T-helper 2 cell treated with Interferon-gamma antibody and Interleukin-4, amounts not matched to agents 5 μg/mL and 100 μg/mL, for 36 hours (primary cell): ENCODE measurements around the gene RNF212B.
"Not testable (repeated sequence)": the region's sequence is repeated elsewhere in the genome, so short reads cannot be mapped to it uniquely, and the experiment has no call there.

Experiments used
- DNase-seq: peaks from one replicate; pipeline ENCODE4 v3.0.0; 2021; ENCODE audit warnings: low spot score
- H3K27ac Mint-ChIP-seq: one replicate; pipeline ENCODE4 v1.8.0; 2021; ENCODE audit warnings: mild to moderate bottlenecking, mixed read lengths
- H3K27me3 Mint-ChIP-seq: one replicate; pipeline ENCODE4 v1.8.0; 2021; ENCODE audit warnings: low read depth, mixed read lengths
- H3K36me3 Mint-ChIP-seq: one replicate; pipeline ENCODE4 v1.8.0; 2021; ENCODE audit warnings: low read depth, mixed read lengths
- H3K4me1 Mint-ChIP-seq: one replicate; pipeline ENCODE4 v1.8.0; 2021; ENCODE audit warnings: low read depth, mixed read lengths
- H3K4me3 Mint-ChIP-seq: one replicate; pipeline ENCODE4 v1.8.0; 2022; ENCODE audit warnings: mild to moderate bottlenecking, moderate library complexity, mixed read lengths
- H3K9me3 Mint-ChIP-seq: one replicate; pipeline ENCODE4 v1.8.0; 2021; ENCODE audit warnings: mixed read lengths

The RNF212B gene

GRCh38 chr14:23224958-23225357 lies 12.8 kb upstream of the RNF212B start:
- not testable (repeated sequence) for H3K36me3 Mint-ChIP-seq, H3K27ac Mint-ChIP-seq, DNase-seq, H3K4me1 Mint-ChIP-seq, H3K9me3 Mint-ChIP-seq, H3K4me3 Mint-ChIP-seq
- H3K27me3 Mint-ChIP-seq: peaks cover 30% of the 10 kb centered on the region

DNA sequence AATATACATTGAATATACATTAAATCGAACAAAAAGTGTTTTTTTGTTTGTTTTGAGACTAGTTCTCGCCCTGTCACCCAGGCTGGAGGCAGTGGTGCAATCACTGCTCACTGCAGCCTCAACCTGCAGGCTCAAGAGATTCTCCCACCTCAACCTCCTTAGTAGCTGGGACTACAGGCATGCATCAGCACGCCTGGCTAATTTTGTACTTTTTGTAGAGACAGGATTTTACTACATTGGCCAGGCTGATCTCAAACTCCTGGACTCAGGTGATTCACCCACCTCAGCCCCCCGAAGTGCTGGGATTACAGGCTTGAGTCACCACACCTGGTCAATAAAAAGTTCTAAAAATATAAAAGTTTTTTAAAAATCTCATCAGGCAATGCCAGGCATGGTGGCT lies 10.2 kb upstream of the RNF212B start:
- Mint-ChIP-seq H3K4me3 (no peak overlapping the region), H3K27me3 (peaks cover 14% of the 10 kb centered on the region), H3K36me3 (no peaks in the 10 kb centered on the region), H3K9me3 (no peaks in the 10 kb centered on the region), H3K4me1 (peaks cover 1% of the 10 kb centered on the region), H3K27ac (no peak overlapping the region)
- DNase-seq: no peak

DNA sequence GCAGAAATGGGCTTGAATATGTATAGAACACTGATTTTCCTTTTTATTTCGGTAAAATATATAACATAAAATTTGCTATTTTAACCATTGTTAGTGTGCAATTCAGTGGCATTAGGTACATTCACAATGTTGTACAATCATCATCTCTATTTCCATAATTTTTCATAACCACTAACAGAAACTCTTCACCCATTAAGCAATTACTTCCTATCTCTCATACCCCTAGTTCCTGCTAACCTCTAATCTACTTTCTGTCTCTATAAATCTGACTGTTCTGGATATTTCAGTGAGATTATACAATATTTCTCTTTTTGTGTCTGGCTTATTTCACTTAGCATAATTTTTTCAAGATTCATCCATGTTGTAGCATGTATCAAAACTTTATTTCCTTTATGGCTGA lies 8.9 kb upstream of the RNF212B start:
- H3K27ac Mint-ChIP-seq: no peak overlapping the region
- no peak overlapping the region for H3K4me3 Mint-ChIP-seq

GRCh38 chr14:23232241-23232808 lies 5.4 kb upstream of the RNF212B start:
- H3K4me1 Mint-ChIP-seq, H3K4me3 Mint-ChIP-seq, H3K36me3 Mint-ChIP-seq, H3K27ac Mint-ChIP-seq, H3K9me3 Mint-ChIP-seq, H3K27me3 Mint-ChIP-seq, DNase-seq: not testable (repeated sequence)

More for the DNA sequence above, 8.9 kb upstream of the RNF212B start:
- peaks cover 1% of the 10 kb centered on the region for H3K4me1 Mint-ChIP-seq
- H3K27me3 Mint-ChIP-seq: peaks cover 14% of the 10 kb centered on the region
- H3K9me3 Mint-ChIP-seq: no peaks in the 10 kb centered on the region
- no peak for DNase-seq
- no peaks in the 10 kb centered on the region for H3K36me3 Mint-ChIP-seq

GRCh38 chr14:23240661-23241060 lies 2.9 kb downstream of the RNF212B start:
- DNase-seq: no peak
- Mint-ChIP-seq H3K36me3 (no peaks in the 10 kb centered on the region), H3K27me3 (peaks cover 23% of the 10 kb centered on the region), H3K4me1 (peaks cover 1% of the 10 kb centered on the region), H3K9me3 (no peaks in the 10 kb centered on the region), H3K27ac (no peak overlapping the region), H3K4me3 (no peak overlapping the region)

DNA sequence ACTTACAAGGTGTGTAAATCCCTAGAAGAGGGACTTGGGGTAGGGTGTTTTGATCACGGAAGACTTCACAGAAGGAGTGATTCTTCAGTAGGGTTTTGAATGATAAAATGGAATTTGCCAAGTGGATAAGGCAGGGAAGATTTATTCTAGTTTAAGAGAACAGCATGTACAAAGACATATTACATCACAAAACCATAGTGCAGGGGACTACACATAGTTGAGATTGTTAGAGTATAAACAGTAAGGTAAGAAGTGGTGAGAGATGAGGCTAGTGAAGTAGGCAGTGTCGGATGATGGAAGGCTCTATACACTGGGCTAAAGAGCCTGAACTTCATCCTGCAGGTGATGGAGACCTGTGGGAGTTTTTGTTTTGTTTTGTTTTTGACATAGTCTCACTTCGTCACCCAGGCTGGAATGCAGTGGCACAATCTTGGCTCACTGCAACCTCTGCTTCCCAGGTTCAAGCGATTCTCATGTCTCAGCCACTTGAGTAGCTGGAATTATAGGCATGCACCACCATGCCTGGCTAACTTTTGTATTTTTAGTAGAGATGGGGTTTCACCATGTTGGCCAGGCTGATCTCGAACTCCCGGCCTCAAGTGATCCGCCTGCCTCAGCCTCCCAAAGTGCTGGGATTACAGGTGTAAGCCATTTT lies 3.5 kb downstream of the RNF212B start:
- H3K4me3 Mint-ChIP-seq, H3K9me3 Mint-ChIP-seq: not testable (repeated sequence)

GRCh38 chr14:23242076-23242475 lies 4.3 kb downstream of the RNF212B start:
- Mint-ChIP-seq H3K4me1 (peaks cover 1% of the 10 kb centered on the region), H3K27ac (no peak overlapping the region), H3K36me3 (no peaks in the 10 kb centered on the region), H3K9me3 (no peaks in the 10 kb centered on the region), H3K27me3 (peaks cover 22% of the 10 kb centered on the region), H3K4me3 (no peak overlapping the region)
- no peak for DNase-seq

More for the DNA sequence above, 3.5 kb downstream of the RNF212B start:
- H3K27me3 Mint-ChIP-seq: peaks cover 22% of the 10 kb centered on the region
- not testable (repeated sequence) for DNase-seq, H3K27ac Mint-ChIP-seq, H3K4me1 Mint-ChIP-seq, H3K36me3 Mint-ChIP-seq

DNA sequence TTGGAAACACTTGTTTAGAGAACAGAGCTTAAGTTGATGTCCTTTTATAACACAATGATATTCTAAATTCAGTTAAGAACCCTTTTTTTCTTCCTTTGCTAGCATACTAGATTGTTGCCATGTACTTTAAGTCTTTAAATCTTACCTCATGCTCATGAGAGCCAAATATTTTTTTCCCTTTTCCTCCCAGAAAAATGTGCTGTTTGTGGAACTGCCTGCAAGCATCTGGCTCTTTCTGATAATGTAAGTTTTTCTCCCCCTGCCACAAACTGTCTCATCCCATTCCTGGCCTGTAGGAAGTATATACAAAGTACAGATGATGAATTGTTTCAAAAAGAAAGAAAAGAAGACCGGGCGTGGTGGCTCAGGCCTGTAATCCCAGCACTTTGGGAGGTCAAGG lies 5.3 kb downstream of the RNF212B start:
- no peaks in the 10 kb centered on the region for H3K36me3 Mint-ChIP-seq
- no peak overlapping the region for H3K27ac Mint-ChIP-seq
- no peaks in the 10 kb centered on the region for H3K4me1 Mint-ChIP-seq
- H3K27me3 Mint-ChIP-seq: peaks cover 15% of the 10 kb centered on the region
- no peak overlapping the region for H3K4me3 Mint-ChIP-seq
- H3K9me3 Mint-ChIP-seq: no peaks in the 10 kb centered on the region
- DNase-seq: no peak

DNA sequence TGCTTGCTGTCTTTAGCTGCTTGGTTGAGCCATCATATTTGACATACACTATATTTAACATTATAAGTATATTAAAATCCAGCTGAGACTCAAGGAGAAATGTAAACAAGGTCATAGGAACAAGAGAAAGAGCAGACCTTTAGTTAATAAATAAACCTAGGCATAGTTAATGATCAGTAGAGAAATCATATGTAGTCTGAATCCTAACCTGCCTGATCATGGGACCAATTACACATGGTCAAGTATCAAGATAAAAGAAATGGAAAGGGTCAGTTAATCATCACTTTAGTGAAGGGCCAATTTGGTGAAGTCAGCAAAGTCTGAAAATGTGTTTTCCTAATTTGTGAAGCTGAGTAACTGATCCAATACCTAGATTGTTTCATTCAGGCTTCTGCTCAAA lies 7.5 kb downstream of the RNF212B start:
- Mint-ChIP-seq H3K9me3 (no peaks in the 10 kb centered on the region), H3K4me3 (no peak overlapping the region), H3K27ac (no peak overlapping the region), H3K27me3 (peaks cover 17% of the 10 kb centered on the region), H3K4me1 (no peaks in the 10 kb centered on the region), H3K36me3 (no peaks in the 10 kb centered on the region)
- no peak for DNase-seq

DNA sequence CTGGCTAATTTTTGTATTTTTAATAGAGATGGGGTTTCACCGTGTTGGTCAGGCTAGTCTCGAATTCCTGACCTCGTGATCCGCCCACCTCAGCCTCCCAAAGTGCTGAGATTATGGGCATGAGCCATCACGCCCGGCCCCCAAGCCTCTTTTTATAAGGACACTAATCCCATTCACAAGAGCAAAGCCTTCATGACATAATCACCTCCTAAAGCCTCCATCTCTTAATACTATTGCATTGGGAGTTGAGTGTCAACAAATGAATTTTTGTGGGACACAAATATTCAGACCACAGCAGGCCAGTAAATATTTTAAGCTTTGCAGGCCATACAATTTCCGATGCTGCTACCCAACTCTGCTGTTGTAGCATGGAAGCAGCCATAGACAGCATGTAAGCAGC lies 10.9 kb downstream of the RNF212B start:
- Mint-ChIP-seq H3K4me3 (no peak overlapping the region), H3K27me3 (peaks cover 28% of the 10 kb centered on the region), H3K4me1 (no peaks in the 10 kb centered on the region), H3K9me3 (no peaks in the 10 kb centered on the region), H3K36me3 (no peaks in the 10 kb centered on the region), H3K27ac (no peak overlapping the region)
- no peak for DNase-seq

DNA sequence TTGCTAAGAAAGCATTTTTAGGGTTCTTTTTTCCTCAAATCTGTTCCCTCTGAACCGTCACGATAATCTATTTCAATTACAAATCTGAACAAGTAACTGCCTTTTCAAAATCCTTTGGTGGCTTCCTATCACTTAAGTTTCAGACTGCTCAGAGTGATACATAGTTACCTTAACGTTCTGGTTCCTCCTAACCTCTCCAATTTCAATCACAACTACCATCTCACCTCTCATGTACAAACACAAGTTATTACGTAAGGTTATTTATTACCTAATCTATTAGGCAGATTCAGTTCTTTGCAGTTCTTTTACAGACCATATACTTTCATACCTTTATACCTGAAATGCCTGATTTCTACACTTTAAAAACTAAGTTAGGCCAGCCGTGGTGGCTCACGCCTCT lies 12.1 kb downstream of the RNF212B start:
- Mint-ChIP-seq H3K36me3 (no peaks in the 10 kb centered on the region), H3K4me1 (no peaks in the 10 kb centered on the region), H3K27ac (no peak overlapping the region), H3K27me3 (peaks cover 22% of the 10 kb centered on the region), H3K4me3 (no peak overlapping the region), H3K9me3 (no peaks in the 10 kb centered on the region)
- DNase-seq: no peak

GRCh38 chr14:23252006-23252405 lies 14.3 kb downstream of the RNF212B start:
- Mint-ChIP-seq H3K27ac (no peak overlapping the region), H3K9me3 (no peaks in the 10 kb centered on the region), H3K27me3 (peaks cover 30% of the 10 kb centered on the region), H3K4me3 (no peak overlapping the region), H3K36me3 (no peaks in the 10 kb centered on the region), H3K4me1 (no peaks in the 10 kb centered on the region)
- DNase-seq: no peak

- Mint-ChIP-seq H3K27me3 (peaks cover 31% of the 10 kb centered on the region), H3K4me1 (no peaks in the 10 kb centered on the region), H3K36me3 (no peaks in the 10 kb centered on the region)
Measured at GRCh38 chr14:23252420-23253333, 14.9 kb downstream of the RNF212B start.

DNA sequence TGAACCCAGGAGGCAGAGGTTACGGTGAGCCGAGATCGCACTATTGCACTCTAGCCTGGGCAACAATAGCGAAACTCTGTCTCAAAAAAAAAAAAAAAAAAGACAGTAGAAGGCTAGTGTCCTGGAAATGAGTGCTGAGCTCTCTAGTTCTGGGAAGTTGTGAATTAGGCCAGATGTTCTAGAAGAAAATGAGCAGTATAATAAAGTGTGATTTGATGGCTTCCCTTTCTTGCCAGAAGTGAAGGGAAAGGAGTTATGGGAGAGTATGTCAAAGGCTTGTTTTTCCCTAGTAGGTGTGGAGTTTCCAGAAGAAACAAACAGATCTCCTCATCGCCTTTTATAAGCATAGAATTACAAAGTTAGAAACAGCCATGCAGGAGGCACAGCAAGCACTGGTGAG lies 20.5 kb downstream of the RNF212B start:
- Mint-ChIP-seq H3K27ac (no peak overlapping the region), H3K36me3 (no peaks in the 10 kb centered on the region)

More at GRCh38 chr14:23252420-23253333, 14.9 kb downstream of the RNF212B start:
- no peaks in the 10 kb centered on the region for H3K9me3 Mint-ChIP-seq
- no peak for DNase-seq
- H3K27ac Mint-ChIP-seq: no peak overlapping the region
- no peak overlapping the region for H3K4me3 Mint-ChIP-seq

More for the DNA sequence above, 20.5 kb downstream of the RNF212B start:
- Mint-ChIP-seq H3K9me3 (no peaks in the 10 kb centered on the region), H3K27me3 (peaks cover 46% of the 10 kb centered on the region), H3K4me3 (no peak overlapping the region), H3K4me1 (no peaks in the 10 kb centered on the region)
- no peak for DNase-seq
